AG09319 (cell line): ENCODE measurements around the gene FANCC.

Experiments used
- DNase-seq: peaks from one replicate; pipeline ENCODE4 v3.0.0-alpha.2; 2010; ENCODE audit warnings: low read depth; ENCODE audit errors: extremely low read depth
- CTCF ChIP-seq: IDR thresholded peaks from 2 replicates; pipeline ENCODE4 v1.5.1; 2011; ENCODE audit warnings: low read depth, mild to moderate bottlenecking, inconsistent platforms, low read length, moderate library complexity

Gene FANCC

DNA sequence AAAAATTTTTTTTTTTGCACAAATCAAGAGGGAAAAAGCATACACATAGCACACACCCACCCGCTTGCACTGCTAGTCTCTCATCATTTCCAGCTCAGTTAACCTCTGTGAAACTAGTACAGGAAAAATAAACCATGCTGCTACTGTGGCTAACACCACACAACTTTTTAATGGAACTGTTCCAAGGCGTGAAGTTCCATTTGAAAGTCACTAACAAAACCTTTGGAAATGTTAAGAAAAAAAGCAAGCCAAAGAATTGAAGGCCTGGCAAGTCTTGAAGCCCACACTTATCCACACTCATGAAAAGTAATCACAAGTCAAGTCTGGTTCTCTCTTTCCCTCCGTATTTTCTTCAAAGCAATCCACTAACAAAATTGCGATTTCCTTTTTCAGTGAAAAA, 116.3 kb downstream of the FANCC start:
- DNase-seq, result no peak
- no peak for TF ChIP-seq CTCF

- no peak for TF ChIP-seq CTCF
- no peak for DNase-seq
Measured at GRCh38 chr9:95197692-95198271, 119.7 kb downstream of the FANCC start.

- TF ChIP-seq CTCF, result no peak
- no peak for DNase-seq
Measured at GRCh38 chr9:95193480-95193879, 124.0 kb downstream of the FANCC start.

- no peak for TF ChIP-seq CTCF
- DNase-seq, result no peak
Measured at GRCh38 chr9:95193067-95193466, 124.4 kb downstream of the FANCC start.

DNA sequence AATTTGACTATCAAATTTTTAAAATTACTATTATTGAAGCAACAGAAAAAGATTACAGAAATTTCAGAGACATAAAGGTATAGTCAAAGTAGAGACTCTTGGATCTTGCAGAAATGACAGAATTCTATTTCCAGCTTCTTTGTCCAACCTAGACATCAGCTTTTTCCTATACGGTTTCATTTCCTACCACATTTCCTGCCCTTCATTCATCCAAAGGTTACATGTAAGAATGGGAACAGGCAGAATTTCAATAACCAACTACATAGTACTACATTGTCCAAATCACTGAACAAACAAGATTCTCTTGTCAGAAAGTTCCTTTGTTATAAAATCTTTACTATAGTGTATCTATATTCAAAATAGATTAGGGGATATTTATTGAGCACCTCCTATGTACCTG, 124.9 kb downstream of the FANCC start:
- no peak for DNase-seq
- TF ChIP-seq CTCF, result no peak

- TF ChIP-seq CTCF, result no peak
- DNase-seq, result no peak
Measured at GRCh38 chr9:95190413-95190812, 127.1 kb downstream of the FANCC start.

DNA sequence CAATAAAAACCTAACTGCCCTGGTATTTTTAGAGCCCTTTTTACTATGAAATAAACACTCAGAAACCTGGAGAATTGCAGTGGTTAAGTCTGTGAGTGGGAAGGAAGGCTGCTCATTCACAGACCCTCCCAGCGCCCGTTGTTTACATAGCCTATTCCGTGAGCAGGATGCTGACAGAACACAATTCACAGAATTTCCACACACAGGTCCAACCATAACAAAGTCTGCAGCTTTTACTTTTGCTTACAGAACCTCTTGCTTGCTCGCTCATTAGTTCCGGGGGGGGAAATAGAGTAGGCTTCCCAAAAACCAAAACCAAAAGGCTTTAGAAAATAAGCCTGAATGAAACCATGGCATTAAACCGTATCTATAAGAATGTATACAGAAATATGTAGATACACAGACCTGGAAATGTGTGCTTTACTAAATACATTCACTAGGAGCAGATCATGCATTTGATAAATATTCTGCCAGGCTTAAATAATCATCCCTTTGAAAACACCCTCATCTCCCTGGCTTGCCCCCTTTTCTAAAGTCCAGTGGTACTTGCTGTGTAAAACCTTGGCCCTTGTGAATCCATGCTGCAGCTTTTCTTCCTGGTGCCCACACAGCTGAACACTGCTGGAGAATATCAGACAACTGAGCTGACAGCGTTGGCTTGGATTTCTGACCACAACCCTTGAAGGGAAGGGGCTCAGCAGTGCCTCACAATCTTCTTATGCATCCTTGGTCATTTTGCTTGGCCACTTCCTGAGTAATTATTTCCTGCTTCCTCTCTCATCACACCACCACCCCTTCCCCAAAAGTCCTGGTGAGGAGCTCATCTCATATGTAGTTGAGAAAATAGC, 128.0 kb downstream of the FANCC start:
- TF ChIP-seq CTCF, result no peak
- DNase-seq, result peak; percentile 42
